Left cardiac atrium (tissue), 4 donors: ENCODE measurements around the gene ASB2. TPM values are rescaled to one million over a fixed set of nuclear protein-coding genes. Genes with fewer than 3 reads are reported as not detected.

Experiments used
- ATAC-seq, 2 donors: fragments of 200-7000 bp; cut with Tn5 transposase; one replicate each; pipeline ENCODE4 v1.9.1; 2020; ENCODE audit warnings: mild to moderate bottlenecking in 2 of 2, moderate library complexity in 2 of 2
- DNase-seq: peaks from one replicate; pipeline ENCODE4 v3.0.0-alpha.2; 2020
- intact Hi-C, 2 donors: fragments of 100-400 bp; cut with DNase I; formaldehyde crosslinking; loops; one replicate each; pipeline versions ENCODE4 v1.14.1 to v1.15.1; 2022 to 2023
- total RNA-seq, 2 donors: library from RNA; stranded (reverse); fragmentation: NEBNext Ultra II Directional; extraction: Animal tissue kit (Norgen Biotek cat#: 25700); gene quantifications; one replicate each; pipeline ENCODE4 v1.2.1, GENCODE V29; 2021
- donor health status: DM: no; HTN: yes; CAD: no.
- donor health status: DM: no; HTN: yes; CAD: no; lungs with severe emphysema.
- donor health status: DM: yes; HTN: yes; CAD: no.
- donor health status: Dilated cardiomyopathy.

ASB2 gene
- total RNA-seq, 2 donors from 2014 or later = 102 to 105 TPM

DNA sequence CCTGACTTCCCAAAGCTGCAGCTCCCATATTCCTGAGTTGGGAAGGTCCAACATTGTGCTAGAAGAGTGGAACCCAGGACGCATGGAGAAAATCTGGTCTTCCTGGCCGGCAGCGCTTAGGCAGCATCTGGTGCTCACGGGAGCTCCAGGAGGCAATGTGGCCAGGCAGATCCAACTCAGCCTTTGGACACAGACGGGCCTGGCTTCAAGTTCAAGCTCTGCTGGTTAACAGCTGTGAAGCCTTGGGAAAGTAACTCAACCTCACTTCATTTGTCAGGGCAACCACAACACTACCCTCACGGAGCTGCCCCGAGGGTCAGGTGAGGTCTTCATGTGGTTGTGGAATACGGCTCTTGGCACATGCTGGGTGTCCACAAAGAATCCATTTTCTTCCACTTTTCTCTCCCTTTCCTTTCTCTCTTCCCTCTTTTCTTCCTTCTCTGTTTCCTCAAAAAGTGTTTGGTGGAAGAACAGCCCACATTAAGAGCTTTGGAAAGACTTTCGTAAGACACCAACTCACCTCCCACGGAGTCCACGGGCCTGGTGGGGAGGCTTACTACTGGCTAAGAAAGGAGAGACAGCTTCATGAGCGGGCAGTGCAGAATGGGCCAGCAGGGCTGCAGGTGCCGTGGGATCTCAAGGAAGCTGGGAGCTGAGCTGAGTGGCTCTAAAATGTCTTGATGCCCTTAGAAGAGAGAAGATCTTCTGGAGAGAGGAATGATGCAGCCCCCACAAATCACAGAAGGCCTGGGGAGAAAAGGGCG lies 51.6 kb downstream of the ASB2 start:
- intact Hi-C loops = no loop called here
- DNase-seq (no peak), ATAC-seq (no peak)

DNA sequence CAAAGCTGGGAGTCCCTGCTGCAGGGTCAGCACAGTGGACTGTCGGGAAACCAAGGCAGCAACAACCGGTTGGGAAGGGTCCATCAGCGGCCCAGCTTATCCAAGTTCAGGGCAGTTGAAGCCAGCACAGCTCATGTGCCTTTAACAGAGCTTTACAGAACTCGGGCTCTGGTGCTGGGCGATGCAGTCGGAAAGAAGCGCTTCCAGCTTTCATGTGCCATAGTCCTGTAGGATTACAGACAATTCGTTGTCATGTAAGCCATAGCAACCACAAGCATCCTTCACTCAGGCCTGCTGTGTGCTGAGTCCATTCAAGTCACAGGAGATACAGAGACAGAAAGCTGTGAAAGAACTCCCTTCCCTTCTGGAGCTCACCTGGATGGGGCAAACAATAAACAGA lies 52.7 kb downstream of the ASB2 start:
- DNase-seq = no peak
- ATAC-seq = no peak
- intact Hi-C loops = no loop called here

DNA sequence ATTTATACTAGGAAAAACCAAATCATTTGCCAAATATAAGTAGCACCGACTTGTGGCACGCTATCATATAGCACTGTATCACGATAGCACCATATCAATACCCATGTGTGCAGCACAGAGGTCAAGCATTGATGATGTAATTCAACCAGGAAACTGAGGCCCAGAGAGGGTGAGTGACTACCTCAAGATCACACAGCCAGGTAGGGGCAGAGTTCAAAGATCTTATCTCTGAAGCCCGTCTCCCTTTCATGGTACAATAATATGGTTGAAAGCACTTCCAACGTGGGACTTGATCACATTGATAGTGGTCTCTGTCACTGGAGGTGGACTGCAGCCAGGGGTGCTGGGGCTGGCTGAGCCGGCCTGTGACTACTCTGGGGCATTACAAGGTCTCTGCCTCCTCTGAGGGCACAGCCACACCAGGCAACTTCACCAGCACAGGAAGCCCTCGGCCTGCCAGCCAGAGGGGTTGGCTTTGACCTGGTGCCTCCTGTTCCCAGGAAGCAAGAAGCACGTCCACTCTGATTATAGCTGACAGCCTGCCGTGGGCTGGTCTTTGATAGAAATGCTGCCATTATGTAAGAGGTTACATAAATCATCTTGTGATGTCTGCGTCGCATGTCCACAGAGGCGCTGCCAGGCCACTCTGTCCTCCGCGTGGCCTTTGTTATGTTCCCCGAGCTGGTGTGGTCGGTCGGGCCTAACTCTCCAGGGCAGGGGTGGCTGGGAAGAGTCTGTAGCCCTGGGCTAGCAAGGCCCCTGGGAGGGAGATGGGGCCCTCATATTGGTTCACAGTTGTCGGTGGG lies 55.2 kb downstream of the ASB2 start:
- no peak for ATAC-seq
- intact Hi-C loops = no loop called here

DNA sequence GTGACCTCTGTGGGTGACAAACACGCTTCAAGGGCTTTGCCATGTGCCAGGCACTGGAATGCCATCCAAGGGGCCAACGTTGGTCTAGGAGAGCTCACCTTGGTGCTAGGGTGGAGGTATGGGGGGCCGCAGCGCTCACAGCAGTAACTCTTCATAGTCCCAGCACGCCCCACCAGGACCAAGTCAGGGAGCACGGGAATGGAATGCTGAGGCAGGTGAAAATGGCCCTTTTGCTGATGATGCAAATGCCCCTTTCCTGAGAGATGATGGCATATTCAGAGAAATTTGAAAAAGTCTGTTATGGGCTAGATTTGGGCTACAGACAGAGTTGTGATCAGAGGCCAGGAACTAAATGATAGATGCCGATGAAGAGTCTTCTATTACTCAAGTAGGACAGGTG lies 59.2 kb downstream of the ASB2 start:
- intact Hi-C loops = no loop called here
- ATAC-seq = no peak
- no peak for DNase-seq

More for the DNA sequence above, 55.2 kb downstream of the ASB2 start:
- no peak for DNase-seq

DNA sequence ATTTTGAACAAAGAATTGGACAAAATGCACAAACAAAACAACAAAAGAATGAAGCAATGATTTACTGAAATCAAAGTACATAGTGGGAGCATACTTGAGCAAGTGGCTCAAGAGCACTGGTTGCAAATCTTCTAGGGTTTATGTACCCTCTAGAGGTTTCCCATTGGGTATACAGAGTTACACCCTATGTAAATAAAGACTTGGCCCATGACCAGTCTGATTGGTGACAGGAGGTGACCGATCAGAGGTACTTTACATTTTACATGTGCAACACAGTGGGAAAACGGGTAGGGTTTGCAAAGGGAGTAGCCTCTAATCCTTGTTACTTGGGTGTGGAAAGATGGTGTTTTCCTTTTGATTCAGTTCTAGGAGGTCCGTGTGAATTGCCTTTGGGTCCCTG lies 59.9 kb downstream of the ASB2 start:
- no peak for ATAC-seq
- intact Hi-C loops = no loop called here
- no peak for DNase-seq

DNA sequence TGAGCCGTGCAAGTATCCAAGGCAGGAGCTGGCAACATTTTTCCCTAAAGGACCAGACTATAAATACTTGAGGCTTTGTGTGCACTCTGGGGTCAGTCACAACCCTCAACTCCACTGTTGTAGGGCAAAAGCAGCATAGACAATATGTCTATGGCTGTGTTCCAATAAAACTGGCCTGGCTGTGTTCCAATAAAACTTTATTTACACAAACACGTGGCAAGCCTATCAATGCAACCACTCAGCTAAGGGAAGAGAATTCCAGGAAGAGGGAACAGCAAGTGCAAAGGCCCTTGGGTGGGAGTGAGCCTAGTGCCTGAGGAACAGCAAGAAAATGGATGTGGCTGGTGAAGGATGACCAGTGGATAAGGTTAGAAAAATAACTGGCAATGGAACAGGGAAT lies 60.6 kb downstream of the ASB2 start:
- DNase-seq = no peak
- ATAC-seq = no peak
- intact Hi-C loops = no loop called here

DNA sequence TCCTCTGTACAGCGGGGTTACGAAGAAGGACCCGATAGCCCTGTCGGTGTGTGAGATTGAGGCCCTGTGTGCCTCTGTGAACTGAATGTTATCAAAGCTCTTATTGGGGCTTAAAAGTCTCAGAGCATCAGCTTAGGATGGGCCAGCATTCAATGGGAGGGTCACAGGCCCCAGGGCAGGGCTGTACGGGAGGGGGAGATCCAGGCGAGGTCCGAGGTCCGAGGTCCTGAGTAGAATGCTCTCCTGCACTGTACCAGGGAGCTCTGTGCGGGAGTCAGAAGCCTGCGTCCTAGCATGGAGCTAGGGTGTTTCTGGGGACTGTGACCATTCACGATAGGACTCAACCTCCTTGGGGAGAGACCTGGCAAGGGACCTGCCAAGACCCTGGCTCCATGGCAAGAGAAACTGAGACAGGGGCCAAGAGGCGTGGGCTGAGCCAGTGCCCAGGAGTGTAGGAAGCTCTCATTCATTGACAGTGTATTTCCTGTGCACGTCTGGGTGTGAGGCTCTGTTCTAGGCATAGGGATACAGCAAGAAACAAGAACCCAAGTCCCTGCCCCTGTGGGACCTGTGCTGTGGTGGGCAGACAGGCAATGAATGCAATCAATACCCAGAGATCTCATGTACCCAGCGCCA lies 61.2 kb downstream of the ASB2 start:
- intact Hi-C loops = no loop called here
- no peak for ATAC-seq

DNA sequence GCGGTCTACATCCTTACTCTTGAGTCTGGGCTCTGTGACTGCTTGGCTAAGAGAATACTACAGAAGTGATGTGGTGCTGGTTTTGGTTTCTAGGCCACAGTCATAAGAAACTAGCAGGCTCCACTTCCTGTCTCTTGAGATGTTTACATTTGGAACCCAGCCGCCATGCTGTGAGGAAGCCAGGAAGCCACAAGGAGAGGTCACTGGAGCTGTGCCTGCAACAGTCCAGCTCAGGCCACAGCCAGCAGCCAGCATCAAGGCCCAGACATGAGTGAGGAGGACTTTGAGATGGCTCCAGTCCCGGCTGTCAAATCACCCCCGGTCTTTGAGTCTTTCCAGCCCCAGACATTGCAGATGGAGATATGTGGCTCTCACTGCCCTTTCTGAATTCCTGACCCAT lies 62.1 kb downstream of the ASB2 start:
- intact Hi-C loops = no loop called here
- DNase-seq (no peak), ATAC-seq (no peak)

More for the DNA sequence above, 61.2 kb downstream of the ASB2 start:
- DNase-seq = no peak

DNA sequence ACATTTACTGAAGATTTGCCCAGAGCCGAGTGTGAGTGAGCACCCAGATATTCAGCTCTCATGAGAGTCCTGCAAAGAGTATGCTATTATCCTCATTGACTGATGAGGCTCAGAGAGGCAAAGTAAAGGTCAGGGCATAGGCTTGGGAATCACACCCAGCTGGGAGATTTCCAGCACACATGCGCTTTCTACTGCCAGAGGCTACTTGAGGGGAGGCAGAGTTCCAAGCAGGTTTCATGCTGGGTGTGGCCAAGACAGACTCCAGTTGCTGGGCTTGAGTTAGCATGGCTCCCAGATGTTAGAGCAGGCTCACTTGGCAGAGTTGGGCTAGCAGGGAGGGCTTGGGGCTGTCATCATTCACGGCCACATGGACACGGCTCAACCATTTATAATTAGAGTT lies 63.6 kb downstream of the ASB2 start:
- ATAC-seq (no peak), DNase-seq (no peak)
- intact Hi-C loops = no loop called here

DNA sequence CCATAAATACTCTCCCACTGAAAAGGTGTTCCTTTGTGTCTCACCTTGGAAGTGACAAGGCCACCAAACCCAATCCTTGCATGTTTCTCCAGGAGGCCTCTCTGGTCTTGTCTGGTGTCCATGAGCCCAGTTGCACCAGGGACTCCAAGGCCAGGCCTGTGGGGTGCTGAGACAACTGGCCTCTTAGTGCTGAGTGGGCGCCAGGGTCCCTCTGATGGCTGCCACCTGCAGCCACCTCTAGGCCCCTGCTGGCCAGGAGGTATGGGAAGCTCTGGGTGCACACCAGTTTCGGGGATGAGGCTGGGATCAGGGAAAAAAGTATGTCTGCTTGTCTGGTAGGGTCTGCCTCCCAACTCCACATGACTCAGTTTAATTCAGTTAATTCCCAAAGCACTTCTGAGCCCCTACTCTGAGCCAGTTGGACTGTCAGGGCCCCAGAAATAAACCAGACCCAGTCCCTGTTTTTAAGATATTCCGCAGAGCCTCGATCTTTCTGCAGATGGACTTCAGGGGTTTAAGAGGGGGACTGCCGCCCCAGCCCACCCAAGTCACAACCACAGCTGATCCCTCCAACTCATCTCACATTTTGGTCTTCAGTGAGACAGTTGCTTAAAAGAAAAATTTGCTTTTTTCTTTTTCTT lies 64.3 kb downstream of the ASB2 start:
- DNase-seq (no peak), ATAC-seq (no peak)
- intact Hi-C loops = no loop called here

DNA sequence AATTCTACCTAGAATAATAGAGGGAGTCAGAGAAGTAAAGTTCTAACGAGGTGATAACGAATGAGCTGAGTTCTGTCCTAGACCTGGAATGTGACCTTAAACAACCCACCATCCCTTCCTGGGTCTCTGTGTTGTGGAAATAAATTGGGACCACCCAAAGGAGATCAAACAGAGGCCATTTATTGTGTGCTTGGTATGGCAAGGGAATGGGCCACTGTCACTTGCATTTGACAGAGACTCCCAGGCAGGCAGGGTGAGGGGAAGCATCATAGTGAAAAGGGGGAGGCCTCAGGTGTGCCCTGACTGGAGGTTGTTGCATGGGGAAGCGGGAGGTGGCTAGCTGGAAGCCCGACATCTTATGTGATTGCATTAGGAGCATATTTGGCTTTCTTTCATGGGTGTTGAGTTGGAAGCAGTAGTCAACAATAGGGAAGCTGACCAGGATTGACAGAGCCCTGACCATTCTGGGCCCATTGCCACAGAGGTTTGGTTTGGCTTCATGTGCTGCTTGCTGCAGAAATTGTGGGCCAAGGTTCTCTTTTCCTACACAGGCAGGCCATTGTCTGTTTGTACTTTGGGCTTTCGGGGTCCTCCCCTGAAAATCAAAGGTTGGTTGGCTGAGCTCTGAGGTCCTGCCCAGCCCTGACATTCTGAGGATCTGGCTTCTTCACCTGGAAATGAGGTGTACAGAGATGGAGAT lies 66.8 kb downstream of the ASB2 start:
- DNase-seq = no peak
- intact Hi-C loops = no loop called here
- ATAC-seq = no peak

DNA sequence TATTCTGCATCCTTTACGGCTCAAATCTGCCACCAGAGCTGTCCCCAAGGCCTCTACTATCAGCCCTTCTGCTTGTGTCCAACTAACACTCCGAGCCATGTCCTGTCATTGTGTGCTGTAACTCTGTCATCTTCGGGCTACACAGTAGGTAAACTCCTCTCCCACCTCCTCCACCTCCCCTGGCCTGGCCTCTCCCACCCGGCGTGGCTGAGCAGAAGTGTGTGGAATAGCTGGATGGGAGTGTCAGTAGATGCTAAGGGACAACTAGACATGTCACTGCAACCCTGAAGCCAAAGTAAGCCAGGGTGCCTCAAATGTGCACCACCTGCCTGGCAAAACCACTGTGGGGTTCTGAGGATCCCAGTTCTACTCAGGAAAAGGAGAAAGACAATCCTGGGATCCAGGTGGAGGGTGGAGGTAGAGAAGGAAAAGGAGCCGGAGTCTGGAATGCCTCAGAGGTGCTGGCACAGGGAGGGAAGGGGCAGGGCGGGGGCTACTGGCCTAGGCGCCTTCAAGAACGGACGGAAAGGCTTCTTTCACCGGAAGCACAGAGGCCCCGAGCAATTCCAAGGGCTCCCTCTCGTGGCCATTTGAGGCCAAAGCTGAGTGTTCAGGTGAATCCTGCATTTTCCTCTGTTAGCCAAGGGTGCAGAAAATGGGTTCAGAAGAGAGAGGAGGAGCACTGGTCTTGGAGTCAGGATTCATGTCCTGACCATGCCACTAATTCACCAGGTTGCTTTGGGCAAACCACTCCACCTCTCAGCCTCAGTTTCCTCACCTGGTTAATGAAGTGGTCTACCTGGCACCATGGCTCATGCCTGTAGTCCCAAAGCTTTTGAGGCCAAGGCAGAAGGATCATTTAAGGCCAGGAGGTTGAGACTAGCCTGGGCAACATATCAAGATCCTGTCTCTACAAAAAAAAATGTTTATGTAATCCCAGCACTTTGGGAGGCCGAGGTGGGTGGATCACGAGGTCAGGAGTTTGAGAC lies 69.7 kb downstream of the ASB2 start:
- ATAC-seq (peak in 1 of 2 donors; percentile 56), DNase-seq (peak; percentile 44)
- intact Hi-C loops = no loop called here

DNA sequence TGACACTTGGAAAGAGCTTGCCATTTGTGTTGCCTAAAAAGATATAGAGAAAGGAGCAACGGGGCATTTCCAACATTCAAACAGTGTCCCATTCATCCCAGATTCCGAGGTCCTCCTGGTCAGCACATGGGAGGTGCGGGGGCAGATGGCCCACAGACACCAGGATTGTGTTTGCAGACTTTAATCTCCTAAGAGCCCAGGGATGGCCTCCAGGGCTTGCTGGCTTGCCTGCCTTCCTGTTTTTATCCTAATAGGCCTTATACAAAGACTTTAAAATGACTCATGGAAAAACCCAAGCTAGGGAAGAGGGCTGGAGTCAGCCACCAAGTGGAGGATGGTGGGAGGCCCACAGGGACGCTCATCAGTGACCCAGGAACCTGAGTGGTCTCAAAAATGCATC lies 70.7 kb downstream of the ASB2 start:
- ATAC-seq = no peak
- DNase-seq = no peak
- intact Hi-C loops = no loop called here

DNA sequence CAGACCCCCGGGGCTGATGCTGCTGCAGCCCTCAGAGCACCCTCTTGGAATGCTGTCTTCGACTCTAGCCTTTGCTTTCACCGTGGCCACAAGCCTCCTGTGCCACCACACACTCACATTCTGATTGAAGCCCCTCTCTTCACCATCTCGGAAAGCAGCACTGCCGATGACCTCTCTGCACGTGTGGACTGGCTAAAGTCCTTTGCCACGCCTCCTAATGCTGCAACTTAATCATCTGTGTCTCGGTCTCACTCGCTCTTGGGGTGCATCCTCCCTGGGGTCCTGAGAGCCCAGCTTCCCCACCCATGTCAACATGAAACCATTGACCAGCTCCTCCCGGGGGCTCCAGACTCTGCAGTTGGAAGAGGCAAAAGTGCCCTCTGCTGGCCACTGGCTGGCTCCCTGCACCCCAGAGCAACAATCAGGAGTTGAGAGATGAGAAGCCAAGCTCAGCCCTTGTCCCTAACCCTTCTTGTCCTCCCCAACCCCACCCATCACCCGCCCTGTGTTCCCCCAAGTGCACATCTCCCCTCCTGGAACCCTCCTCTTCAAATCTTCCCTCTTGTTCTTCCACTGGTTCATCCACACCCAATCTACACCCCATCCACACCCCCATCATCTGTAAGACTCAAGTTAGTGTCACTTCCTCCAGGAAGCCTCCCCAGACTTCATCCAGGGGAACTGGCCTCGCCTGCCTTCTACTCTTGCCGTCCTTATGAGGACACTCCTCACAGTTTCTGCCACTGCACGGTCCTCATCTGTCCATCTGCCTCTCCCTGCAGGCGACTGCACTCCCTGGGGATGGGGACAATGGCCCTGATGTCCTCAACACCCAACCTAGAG lies 72.8 kb downstream of the ASB2 start:
- intact Hi-C loops = no loop called here
- no peak for DNase-seq
- ATAC-seq = peak in 1 of 2 donors; percentile 23

DNA sequence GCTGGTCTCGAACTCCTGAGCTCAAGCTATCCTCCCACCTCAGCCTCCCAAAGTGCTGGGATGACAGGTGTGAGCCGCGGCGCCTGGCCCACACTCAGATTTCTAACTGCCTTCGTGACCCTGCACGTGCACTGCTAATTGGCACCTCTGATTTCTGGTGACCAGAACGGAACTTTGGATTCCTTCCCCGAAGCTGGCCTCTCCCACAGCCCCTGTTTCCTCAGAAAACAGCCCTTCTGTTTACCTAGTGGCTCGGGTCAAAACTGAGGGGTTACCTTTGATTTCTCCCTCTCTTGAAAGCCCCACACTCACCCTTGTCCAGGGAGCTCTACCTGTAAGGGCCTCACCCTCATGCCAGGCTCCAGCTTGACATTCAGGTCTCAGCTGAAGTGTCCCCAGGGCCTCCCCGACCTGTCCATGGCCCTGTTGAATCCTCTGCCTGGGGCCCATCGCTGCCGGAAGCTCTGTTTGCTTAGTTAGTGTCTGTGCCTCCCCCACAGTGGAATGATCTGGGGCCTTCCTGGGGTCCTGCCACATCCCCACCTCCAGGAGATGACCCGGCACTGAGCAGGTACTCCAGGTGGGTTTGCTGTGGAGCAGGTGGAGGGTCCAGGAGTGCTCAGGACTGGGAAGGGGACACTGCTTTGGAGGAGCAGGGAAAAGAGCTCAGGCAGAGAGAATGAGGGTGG lies 73.6 kb downstream of the ASB2 start:
- DNase-seq (no peak), ATAC-seq (no peak)
- intact Hi-C loops = no loop called here

DNA sequence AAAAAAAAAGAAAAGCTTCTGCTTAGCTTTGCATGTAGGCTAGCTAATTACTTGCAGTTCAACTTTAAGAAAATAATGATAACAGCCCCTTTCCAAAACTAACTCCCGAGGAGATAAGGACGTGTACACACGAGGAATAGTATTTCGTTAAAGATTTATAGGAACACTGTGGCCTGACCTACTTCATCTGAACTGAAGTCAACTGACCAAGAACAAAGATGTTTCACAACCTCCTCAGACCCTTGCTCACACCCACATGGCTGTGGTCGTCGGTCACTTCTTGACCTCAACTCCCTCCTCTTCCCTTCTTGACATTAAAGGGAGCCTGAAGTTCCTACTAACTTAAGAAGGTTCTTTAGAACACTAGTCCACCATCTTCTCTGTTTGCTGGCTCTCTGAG lies 74.6 kb downstream of the ASB2 start:
- DNase-seq (no peak), ATAC-seq (no peak)

DNA sequence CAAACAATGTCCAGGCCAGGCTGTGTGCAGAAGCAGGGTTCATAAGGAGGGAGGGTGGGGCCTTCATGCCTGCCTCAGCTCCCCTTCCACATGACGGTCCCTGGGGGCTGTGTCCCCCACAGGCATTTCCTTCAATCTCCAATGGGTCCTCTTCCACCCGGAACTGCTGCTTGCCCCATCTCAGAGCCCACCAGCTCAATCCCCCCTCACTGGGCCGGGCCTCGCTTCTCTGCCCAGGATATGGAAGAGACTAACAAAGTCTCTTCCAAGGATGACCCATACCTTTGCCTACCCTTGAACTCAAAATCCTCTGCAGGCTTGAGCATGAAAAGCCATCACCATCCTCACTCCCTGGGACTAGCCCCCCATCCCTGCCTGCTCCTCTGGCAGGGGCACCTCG lies 77.6 kb downstream of the ASB2 start:
- intact Hi-C loops = loop anchor here in 1 of 2 donors (10.0 kb wide), 2 partner anchors 114 to 244 kb away; partner anchors contain the start of gene PRIMA1

More for the DNA sequence above, 74.6 kb downstream of the ASB2 start:
- intact Hi-C loops = no loop called here

More for the DNA sequence above, 77.6 kb downstream of the ASB2 start:
- DNase-seq (no peak), ATAC-seq (no peak)
